ENCODE results near the gene ATG16L1.

Gene ATG16L1
- total RNA-seq: 10.8 to 42.7 (median 23.5) reads per million in 17 experiments

DNA sequence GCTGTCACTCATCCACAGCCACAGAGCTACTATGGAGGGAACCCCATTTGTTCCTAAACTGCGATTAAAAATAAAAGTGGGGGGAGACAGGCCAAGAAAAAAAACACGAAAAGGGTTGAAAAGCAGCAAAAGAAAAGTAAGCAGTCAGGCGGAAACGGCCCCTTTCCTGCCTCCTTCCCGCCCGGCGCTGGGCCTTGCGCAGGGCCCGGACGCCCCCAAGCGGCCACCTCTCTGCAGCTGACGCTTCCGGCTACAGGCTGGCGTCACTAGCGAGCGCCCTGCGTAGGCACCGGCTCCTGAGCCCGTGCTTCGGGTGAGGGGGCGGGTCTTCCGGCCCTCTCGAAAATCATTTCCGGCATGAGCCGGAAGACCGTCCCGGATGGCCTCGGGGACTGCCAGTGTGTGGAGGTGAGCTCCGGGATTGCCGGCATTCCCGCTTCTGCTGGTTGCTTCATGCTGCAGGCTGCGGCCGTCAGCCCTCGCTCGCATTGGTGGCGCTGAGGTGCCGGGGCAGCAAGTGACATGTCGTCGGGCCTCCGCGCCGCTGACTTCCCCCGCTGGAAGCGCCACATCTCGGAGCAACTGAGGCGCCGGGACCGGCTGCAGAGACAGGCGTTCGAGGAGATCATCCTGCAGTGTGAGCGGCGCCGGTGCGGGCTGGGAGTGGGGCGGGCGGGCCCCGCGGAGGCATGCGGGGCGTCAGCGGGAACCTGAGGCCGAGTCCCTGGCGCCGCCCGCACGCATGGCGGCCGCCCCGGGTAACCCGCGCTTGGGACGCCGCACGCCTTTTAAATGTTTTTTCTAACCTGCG is at the start of gene ATG16L1:
Gene ATG16L1 (plus strand): TSS at position 368 of the 811 bp plus-strand sequence. CDS start 155 bp downstream, at position 523.
- DNase-seq: peak; percentile 97 to 99 (median 99)

- DNase-seq: peak; percentile 75 to 90 (median 82)
These were observed 48.9 kb upstream of the ATG16L1 start for GRCh38 chr2:233202531-233202944.

DNA sequence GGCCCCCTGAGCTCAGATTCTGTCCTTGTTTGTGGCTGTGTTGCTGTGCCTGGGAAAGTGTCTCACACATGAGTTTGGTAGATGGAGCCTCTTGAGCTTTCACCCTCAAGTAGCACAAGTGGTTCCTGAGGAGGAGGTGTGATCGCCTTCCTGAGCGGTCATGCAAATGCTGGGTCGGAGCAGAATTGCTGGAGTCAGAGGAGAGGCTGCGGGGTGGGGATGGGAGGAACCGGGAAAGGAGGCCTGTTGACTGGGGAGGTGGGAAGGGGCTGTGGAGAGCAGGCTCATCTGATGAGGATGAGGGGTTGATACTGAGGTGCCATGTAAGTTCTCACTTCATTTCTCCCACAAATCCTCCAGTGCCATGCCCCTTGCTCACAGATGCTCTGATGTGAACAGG is 48.4 kb upstream of the ATG16L1 start:
- no peak for DNase-seq

DNA sequence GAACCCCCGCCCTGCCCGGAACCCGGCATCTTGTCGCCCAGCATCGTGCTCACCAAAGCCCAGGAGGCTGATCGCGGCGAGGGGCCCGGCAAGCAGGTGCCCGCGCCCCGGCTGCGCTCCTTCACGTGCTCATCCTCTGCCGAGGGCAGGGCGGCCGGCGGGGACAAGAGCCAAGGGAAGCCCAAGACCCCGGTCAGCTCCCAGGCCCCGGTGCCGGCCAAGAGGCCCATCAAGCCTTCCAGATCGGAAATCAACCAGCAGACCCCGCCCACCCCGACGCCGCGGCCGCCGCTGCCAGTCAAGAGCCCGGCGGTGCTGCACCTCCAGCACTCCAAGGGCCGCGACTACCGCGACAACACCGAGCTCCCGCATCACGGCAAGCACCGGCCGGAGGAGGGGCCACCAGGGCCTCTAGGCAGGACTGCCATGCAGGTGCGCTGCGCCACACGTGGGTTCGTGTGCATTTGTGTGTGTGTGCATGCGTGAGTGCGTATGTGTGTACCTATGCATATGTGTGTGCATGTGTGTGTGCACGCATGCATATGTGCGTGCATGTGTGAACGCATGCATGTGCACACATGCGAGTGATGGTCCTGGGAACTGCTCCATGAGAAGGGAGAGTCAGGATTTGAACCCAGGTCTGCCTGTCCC is 47.1 kb upstream of the ATG16L1 start:
- no peak for DNase-seq

DNA sequence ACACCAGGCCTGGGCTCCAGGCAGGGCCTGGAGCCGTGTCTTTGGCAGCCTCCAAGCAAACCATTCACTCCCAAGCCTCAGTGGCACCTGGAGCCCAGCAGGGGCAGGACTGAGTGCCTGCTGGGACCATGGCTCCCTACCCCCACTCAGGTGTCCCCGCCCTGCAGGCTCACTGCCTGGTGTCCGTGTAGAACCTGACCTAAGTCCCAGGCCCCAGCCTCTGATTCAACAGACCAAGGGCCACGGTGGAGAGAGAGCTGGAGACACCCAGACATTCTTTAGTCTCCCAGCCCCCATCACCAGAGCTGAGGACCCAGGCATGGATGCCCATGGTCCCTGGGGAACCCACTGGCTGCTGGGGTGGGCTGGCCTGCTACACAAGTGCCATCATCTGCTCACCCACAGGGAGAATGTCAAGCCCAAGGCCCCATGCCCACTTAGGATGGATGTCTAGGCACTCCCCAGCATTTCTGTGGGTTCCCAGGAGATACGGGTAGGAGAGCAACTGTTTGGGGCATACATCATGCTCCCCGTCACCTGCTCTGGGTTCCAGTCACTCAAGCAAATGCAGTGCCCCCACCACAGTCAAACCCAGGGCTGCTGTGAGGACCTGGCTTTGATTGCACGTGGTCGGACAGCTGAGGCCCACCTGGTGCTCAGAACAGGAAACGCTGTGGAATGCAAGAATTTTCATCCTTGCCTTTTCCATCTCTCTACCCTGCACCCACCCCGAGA is 42.9 kb upstream of the ATG16L1 start:
- no peak for DNase-seq

DNA sequence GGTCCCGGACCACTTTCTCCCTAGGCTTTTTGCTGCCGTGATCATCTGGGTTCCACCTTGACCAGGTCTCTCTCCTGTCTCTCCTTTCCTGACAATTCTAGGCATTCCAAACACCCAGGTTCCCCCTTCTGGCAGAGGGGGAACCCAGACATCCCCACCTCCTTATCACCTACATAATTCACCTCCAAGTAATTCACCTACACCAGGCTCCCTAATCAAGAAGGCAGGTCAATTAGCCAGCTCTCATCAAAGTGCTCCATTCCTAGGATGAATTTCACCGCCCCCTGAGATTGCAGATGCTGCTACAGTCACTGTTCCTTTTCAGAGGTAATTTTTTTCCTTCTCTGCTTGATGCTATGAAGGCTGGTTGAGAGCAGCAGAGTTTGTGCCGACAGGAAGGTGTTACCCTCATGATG is 42.3 kb upstream of the ATG16L1 start:
- DNase-seq: no peak

- DNase-seq: no peak
These were observed 41.8 kb upstream of the ATG16L1 start for GRCh38 chr2:233209533-233210171.

DNA sequence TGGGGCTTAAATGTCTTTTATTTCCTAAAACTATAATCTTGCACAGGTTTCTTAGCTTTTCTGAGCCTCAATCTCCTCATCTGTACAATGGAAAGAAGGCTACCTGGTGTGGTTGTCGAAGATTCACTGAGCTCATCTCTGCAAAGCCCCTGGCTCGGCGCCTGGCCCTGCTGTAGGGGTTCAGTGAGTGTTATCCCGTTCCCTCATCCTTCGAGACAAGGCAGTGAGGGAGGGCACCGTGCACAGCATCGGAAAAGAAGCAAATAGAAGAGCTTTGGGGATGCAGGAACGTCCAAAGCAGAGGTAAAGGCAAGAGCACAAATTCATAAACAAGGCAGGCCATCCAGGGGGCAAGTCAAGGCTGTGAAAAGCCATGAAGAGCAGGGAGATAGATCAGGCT is 41.2 kb upstream of the ATG16L1 start:
- DNase-seq: no peak

GRCh38 chr2:233210843-233211547 is 40.5 kb upstream of the ATG16L1 start:
- DNase-seq: no peak

DNA sequence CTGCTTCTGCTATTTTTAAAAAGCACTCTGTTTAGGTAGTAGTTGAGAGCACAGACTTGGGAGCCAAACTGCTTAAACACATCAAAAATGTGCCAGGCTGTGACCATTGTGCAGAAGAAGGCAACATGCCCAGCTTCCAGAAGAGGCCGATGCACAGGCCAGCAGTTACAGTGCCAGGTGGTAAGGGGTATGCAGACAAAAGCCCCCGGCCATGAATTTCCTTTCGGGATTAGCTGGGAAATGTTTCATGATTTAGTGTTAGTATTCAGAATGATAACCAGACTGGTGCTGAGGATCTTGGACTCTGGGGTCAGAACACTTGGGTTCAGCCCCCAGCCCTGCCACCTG is 40.0 kb upstream of the ATG16L1 start:
- no peak for DNase-seq

DNA sequence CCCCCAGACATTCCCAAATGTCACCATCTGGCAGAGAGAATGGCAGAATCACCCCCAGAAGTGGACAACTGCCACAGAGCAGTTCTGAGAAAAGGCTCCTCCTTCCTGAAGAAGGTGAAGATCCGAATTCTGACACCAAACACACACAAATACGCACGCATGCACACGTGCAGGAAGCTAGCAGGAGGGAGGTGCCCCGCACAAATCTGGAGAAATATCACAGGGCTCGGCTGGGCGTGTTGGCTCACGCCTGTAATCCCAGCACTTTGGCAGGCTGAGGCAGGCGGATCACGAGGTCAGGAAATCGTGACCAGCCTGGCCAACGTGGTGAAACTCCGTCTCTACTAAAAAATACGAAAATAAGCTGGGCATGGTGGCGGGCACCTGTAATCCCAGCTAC is 38.5 kb upstream of the ATG16L1 start:
- no peak for DNase-seq

DNA sequence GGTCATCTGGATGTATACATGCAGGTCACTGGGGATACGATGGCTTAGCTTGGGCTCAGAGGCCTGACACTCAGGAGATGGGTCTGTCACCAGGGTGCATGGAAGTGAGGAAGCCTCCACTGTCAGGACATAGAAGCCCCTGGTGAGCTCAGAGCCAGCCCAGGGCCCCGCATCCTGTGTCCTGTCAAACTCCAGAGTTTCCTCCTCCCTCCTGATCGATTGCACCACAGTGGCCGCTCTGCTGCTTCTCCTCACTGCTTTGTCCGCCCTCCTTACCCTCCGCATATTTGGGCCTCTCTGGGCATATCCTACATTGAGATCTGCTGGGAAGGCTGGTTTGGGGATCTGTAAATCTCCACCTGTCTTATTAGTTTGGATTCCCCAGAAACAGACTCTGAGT is 37.5 kb upstream of the ATG16L1 start:
- no peak for DNase-seq

DNA sequence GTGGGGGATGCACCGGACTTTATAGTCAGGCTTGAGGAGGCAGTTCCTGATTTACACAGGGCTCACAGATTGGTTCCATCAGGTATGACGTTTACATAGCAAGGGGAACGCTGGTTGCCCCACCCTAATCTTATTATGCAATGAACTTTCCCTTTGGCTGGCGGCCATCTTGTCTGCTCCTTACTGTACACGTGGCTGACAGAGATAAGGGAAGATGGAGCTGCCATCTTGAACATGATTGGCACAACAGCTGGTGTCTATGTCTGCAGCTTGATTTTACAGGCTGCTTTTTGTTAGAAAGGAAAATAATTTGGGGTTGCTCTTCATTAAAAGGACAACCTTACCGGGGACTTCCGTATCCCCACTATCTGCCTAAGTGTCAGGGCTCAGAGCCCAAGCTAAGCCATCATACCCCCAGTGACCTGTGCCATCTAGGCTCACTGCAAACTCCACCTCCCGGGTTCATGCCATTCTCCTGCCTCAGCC is 33.5 kb upstream of the ATG16L1 start:
- DNase-seq: peak in 1 of 4 experiments; percentile 31

DNA sequence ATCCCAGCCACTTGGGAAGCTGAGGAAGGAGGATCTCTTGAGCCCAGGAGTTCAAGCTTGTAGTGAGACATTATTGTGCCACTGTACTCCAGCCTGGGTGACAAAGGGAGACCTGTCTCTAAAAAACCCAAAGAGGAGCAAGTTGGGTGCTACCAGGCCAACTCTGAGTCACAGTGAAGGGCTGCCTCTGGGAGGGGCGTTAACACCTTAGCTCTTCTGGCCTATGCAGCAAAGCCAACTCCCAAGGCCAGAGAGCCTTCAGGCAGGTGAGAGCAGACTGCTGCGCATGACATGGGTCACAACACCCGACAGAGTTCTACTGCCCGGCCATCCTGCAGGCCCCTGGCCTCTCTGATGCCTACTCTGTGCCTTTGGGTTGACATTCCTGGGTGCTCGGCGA is 32.6 kb upstream of the ATG16L1 start:
- no peak for DNase-seq

DNA sequence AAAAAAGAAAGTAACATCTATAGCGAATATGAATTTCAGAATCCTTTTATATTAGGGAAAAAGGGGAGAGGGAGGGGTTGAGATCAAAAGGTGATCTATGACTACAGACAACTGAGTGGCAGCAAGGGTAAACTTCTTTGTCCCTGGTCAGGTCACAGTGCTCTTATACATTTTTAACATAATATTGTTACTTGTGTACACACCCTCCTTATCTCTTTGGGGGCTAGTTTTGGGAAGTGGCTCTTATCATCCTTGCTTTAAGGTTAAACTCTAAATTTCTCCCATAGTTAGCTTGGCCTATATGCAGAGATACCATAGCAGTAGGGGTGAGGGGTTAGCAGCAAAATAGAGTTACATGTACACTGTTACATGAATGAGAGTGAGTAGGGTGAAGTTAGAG is 31.6 kb upstream of the ATG16L1 start:
- DNase-seq: no peak

DNA sequence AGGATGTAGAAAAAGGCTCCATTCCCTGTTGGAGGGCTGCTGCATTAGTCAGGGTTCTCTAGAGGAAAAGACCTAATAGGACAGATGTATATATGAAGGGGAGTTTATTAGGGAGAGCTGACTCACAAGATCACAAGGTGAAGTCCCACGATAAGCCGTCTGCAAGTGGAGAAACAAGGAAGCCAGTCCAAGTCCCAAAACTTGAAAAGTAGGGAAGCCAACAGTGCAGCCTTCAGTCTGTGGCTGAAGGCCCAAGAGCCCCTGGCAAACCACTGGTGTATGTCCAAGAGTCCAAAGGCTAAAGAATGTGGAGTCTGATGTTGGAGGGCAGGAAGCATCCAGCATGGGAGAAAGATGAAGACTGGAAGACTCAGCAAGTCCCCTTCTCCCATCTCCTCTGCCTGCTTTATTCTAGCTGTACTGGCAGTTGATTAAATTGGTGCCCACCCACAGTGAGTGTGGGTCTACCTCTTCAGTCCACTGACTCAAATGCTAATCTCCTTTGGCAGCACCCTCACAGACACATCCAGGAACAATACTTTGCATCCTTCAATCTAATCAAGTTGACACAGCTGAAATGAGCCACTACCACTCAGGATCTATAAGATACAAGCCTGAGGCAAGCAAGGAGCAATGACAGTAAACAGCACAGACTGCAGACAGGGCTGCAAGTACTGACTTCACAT is 30.0 kb upstream of the ATG16L1 start:
- peak in 3 of 4 experiments; percentile 35 to 46 (median 40) for DNase-seq

- peak in 3 of 4 experiments; percentile 26 to 60 (median 48) for DNase-seq
These were observed 28.2 kb upstream of the ATG16L1 start for GRCh38 chr2:233223059-233223894.

- DNase-seq: no peak
These were observed 26.0 kb upstream of the ATG16L1 start for GRCh38 chr2:233225230-233226068.

- DNase-seq: no peak
These were observed 24.9 kb upstream of the ATG16L1 start for GRCh38 chr2:233226511-233227031.
